Thoracic aorta endothelial cell (primary cell): ENCODE measurements around the gene SYNJ1. TPM values are rescaled to one million over a fixed set of nuclear protein-coding genes. Genes with fewer than 3 reads are reported as not detected.

Experiments used
- total RNA-seq: library from RNA; depleted of rRNA; stranded (reverse); fragments of >200 nt; gene quantifications from 2 replicates; pipeline ENCODE4 v1.2.3, GENCODE V29; 2012

Gene SYNJ1, protein sequence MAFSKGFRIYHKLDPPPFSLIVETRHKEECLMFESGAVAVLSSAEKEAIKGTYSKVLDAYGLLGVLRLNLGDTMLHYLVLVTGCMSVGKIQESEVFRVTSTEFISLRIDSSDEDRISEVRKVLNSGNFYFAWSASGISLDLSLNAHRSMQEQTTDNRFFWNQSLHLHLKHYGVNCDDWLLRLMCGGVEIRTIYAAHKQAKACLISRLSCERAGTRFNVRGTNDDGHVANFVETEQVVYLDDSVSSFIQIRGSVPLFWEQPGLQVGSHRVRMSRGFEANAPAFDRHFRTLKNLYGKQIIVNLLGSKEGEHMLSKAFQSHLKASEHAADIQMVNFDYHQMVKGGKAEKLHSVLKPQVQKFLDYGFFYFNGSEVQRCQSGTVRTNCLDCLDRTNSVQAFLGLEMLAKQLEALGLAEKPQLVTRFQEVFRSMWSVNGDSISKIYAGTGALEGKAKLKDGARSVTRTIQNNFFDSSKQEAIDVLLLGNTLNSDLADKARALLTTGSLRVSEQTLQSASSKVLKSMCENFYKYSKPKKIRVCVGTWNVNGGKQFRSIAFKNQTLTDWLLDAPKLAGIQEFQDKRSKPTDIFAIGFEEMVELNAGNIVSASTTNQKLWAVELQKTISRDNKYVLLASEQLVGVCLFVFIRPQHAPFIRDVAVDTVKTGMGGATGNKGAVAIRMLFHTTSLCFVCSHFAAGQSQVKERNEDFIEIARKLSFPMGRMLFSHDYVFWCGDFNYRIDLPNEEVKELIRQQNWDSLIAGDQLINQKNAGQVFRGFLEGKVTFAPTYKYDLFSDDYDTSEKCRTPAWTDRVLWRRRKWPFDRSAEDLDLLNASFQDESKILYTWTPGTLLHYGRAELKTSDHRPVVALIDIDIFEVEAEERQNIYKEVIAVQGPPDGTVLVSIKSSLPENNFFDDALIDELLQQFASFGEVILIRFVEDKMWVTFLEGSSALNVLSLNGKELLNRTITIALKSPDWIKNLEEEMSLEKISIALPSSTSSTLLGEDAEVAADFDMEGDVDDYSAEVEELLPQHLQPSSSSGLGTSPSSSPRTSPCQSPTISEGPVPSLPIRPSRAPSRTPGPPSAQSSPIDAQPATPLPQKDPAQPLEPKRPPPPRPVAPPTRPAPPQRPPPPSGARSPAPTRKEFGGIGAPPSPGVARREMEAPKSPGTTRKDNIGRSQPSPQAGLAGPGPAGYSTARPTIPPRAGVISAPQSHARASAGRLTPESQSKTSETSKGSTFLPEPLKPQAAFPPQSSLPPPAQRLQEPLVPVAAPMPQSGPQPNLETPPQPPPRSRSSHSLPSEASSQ (N-terminal part only)
- total RNA-seq = 12.2 and 15.6 TPM in 2 replicates

DNA sequence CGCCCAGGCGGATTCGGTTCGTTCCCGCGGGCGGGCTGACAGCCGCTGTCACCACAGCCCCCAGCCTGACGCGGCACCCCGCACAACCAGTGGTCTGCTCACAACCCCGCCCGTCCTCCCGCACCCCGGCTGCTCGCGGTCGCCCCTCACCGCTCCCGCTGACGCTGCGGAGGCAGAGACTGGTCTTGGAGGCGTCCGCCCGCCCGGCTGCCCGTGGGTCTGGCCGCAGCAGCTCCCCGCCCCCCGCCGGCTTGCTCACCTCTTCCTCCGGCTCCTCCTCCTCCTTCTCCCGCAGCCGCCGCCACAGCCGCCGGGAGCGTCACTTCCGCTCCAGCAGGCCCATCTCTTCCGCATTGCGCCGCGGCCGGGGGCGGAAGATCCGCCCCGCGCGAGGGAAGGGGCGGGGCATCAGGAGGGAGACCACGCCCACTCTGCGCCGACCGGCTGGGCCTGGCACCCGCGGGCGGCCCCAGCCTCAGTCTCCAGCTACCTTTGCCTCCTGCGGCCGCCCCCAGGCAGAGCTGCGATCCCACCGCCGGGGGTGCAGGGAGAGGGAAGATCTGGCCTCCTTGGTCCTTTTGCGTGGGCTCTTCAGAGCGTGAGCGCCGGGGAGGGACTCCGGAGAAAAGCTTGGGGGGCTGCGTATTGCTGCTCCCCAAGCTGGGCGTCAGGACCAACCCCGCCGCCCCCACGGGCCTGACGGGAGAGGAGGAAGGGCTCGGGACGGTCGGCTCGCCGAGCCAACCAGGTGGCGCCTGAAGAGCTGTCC, at the start of gene SYNJ1:
TSS of gene SYNJ1 (minus strand) at position 327 of the 769 bp plus-strand sequence. CDS start 1,118 bp downstream, outside the sequence.

DNA sequence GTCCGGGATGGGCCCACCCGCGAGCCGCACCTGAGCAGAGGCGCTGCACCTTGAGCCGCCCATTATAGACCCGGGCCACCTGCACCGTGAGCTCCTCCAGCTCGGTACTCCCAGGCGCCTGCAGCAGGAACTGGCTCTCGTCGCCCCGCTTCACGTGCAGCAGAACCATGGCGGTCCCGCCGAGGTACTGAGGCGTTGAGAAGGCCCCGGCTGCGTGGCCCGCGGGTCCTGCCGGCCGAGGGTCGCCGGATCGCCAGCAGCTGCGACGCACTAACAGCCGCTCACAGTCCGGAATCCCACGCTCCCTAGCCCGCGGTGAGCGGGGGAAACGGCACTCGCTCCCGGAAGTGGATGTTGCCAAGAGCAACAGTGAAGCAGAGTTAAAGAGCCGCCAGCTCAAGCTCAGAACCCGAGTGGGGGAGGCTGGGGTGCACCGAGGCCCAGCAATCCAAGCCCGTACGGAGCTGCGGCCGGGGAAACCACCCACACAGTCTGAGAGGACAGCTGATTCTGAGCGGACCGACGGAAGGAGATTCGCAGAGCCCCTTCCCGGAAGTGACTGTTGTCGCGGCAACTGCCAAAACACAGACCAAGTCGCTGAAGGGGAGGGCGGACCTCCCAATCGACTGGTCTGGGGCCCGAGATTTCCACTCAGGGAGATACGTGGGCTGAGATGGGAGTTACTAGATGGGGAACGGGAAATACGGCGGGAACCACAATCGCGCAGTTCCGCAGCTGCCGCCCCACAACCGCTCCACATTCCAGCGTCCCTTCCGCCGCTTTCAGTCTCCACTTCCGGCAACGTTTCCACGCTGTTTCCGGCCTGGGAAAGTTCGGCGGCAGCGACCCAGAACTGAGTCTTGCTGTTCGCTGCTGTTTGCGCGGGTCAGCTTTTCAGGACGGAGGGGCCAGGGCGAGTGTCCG, 115.5 kb downstream of the SYNJ1 start, which contains the start of gene CFAP298:
TSS of gene CFAP298 (minus strand) at position 303 of the 924 bp plus-strand sequence. CDS start at position 169, 134 bp downstream.

DNA sequence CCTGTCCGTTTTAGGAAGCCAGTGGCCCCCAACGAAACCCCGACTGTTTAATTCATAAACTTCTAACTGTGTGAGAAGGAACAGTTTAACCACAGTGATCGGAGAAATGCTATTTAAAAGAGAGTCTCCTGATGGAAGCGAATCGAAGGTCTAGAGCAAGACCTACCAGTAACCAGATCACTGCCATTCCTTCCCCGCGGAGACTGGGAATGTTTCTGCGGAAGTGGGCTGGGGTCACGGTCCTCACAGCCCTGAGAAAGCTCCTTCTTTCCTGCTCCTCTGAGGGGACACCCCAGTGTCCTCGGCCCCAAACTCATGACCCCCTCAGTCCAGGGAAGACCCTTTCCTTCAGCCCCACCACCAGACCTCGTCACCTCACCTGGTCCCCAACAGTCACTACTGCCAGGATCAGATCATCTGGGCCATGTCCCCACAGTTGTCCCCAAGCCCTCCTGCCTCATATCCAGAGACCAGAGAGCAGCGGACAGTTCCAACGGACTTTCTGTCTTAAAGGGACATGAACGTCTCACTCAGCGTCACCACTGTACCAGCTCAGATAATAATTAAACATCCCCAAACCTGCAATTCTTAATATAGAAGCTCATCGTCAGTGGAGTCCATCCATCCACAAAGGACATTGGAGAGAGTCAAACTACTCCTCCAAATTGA, 142.6 kb downstream of the SYNJ1 start, which contains the start of gene TCP10L:
TSS of gene TCP10L (minus strand) at position 482 of the 669 bp plus-strand sequence. CDS start 1,219 bp downstream, outside the sequence.

Other genes with a start within 250 kb of the SYNJ1 start
- gene TCP10L, start 142.5 kb downstream of the SYNJ1 start, total RNA-seq = 0.13 TPM in 1 of 2 replicates, not detected in the other
- gene CFAP298, start 115.6 kb downstream of the SYNJ1 start, total RNA-seq = 23.8 and 26.9 TPM in 2 replicates
- 65.3 and 69.1 TPM in 2 replicates for gene PAXBP1, start 43.7 kb upstream of the SYNJ1 start, total RNA-seq